Ascending aorta (tissue), 2 donors: ENCODE data around the gene PERM1. TPM values are rescaled to one million over a fixed set of nuclear protein-coding genes. Genes with fewer than 3 reads are reported as not detected.

ENCODE experiments used
- DNase-seq, 2 donors: peaks; one replicate each; pipeline ENCODE4 v3.0.0-alpha.2; 2019; ENCODE audit warnings: low spot score in 2 of 2
- H3K27ac ChIP-seq, 2 donors: fragments of 200-600 bp; sonication (generic); one replicate each; pipeline ENCODE4 v1.5.1; 2016 to 2017; ENCODE audit warnings: mild to moderate bottlenecking in 1 of 2
- H3K27me3 ChIP-seq: fragments of 200-600 bp; sonication (generic); one replicate; pipeline ENCODE4 v1.5.1; 2017
- H3K36me3 ChIP-seq, 2 donors: fragments of 200-600 bp; sonication (generic); one replicate each; pipeline ENCODE4 v1.5.1; 2016
- H3K4me1 ChIP-seq, 2 donors: fragments of 200-600 bp; sonication (generic); one replicate each; pipeline ENCODE4 v1.5.1; 2016 to 2017; ENCODE audit warnings: mild to moderate bottlenecking in 1 of 2
- H3K4me3 ChIP-seq, 2 donors: fragments of 200-600 bp; sonication (generic); one replicate each; pipeline ENCODE4 v1.5.1; 2016 to 2017; ENCODE audit warnings: mild to moderate bottlenecking in 1 of 2
- H3K9me3 ChIP-seq, 2 donors: fragments of 200-600 bp; sonication (generic); one replicate each; pipeline ENCODE4 v1.5.1; 2016
- CTCF ChIP-seq, 3 experiments: fragments of 200-600 bp in 2 of 3; fragments of 450-650 bp in 1 of 3; sonication (generic) in 2 of 3; IDR thresholded peaks; one replicate each; pipeline ENCODE4 v1.5.1; 2016 to 2019; ENCODE audit warnings: antibody characterized with exemption in 3 of 3, mild to moderate bottlenecking in 1 of 3, moderate library complexity in 1 of 3
- intact Hi-C: fragments of 100-400 bp; cut with DNase I; formaldehyde crosslinking; loops from one replicate; pipeline ENCODE4 v1.15.1; 2023
- total RNA-seq: library from RNA; depleted of rRNA; stranded (reverse); fragments of >200 nt; gene quantifications from one replicate; pipeline ENCODE4 v1.1.0, GENCODE V29; 2016

The PERM1 gene
- total RNA-seq, 1 donor from 2014 or later, result not detected

- Histone ChIP-seq H3K36me3 (no peaks in the 10 kb centered on the region), H3K4me1 (peaks cover 9 to 10% of the 10 kb centered on the region in 2 donors), H3K4me3 (no peak overlapping the region), H3K27me3 (no peaks in the 10 kb centered on the region), H3K27ac (no peak overlapping the region), H3K9me3 (no peaks in the 10 kb centered on the region)
- DNase-seq, result no peak
- TF ChIP-seq CTCF (IDR thresholded peaks at IDR 0.05), result no peak
- intact Hi-C loops, result no loop called here
Measured at GRCh38 chr1:1024771-1025699, 43.1 kb upstream of the PERM1 start.

GRCh38 chr1:1024149-1024770 is 42.4 kb upstream of the PERM1 start:
- TF ChIP-seq CTCF (IDR thresholded peaks at IDR 0.05), result no peak
- no peak for DNase-seq
- intact Hi-C loops, result no loop called here
- peaks cover 9 to 10% of the 10 kb centered on the region in 2 donors for H3K4me1 ChIP-seq
- no peak overlapping the region for H3K27ac ChIP-seq
- H3K36me3 ChIP-seq, result no peaks in the 10 kb centered on the region
- H3K27me3 ChIP-seq, result no peaks in the 10 kb centered on the region
- no peaks in the 10 kb centered on the region for H3K9me3 ChIP-seq
- no peak overlapping the region for H3K4me3 ChIP-seq

GRCh38 chr1:1023700-1024099 is 41.8 kb upstream of the PERM1 start:
- DNase-seq, result no peak
- Histone ChIP-seq H3K4me1 (peaks cover 9 to 10% of the 10 kb centered on the region in 2 donors), H3K4me3 (no peak overlapping the region), H3K27me3 (no peaks in the 10 kb centered on the region), H3K27ac (no peak overlapping the region), H3K36me3 (no peaks in the 10 kb centered on the region), H3K9me3 (no peaks in the 10 kb centered on the region)
- intact Hi-C loops, result no loop called here
- no peak for TF ChIP-seq CTCF (IDR thresholded peaks at IDR 0.05)

- Histone ChIP-seq H3K4me1 (peaks cover 9 to 10% of the 10 kb centered on the region in 2 donors), H3K27me3 (no peaks in the 10 kb centered on the region), H3K27ac (no peak overlapping the region), H3K36me3 (no peaks in the 10 kb centered on the region), H3K9me3 (no peaks in the 10 kb centered on the region), H3K4me3 (no peak overlapping the region)
- DNase-seq, result no peak
- intact Hi-C loops, result no loop called here
- no peak for TF ChIP-seq CTCF (IDR thresholded peaks at IDR 0.05)
Measured at GRCh38 chr1:1022302-1023009, 40.6 kb upstream of the PERM1 start.

- Histone ChIP-seq H3K27me3 (no peaks in the 10 kb centered on the region), H3K4me1 (peaks cover 9 to 10% of the 10 kb centered on the region in 2 donors), H3K27ac (no peak overlapping the region), H3K36me3 (no peaks in the 10 kb centered on the region), H3K4me3 (no peak overlapping the region), H3K9me3 (no peaks in the 10 kb centered on the region)
- no peak for DNase-seq
- no peak for TF ChIP-seq CTCF (IDR thresholded peaks at IDR 0.05)
- intact Hi-C loops, result no loop called here
Measured at GRCh38 chr1:1021920-1022259, 40.0 kb upstream of the PERM1 start.
